Liver (tissue), 9 donors: ENCODE data around the gene STX10. TPM values are rescaled to one million over a fixed set of nuclear protein-coding genes. Genes with fewer than 3 reads are reported as not detected.

Experiments
- DNase-seq: peaks from one replicate; pipeline ENCODE4 v3.0.0-alpha.2; 2017; ENCODE audit warnings: low spot score
- H3K27ac ChIP-seq, 2 donors: one replicate each; pipeline ENCODE4 v1.7.0; 2013; ENCODE audit warnings: inconsistent platforms in 2 of 2, low read length in 2 of 2, control low read depth in 1 of 2, low read depth in 1 of 2, mild to moderate bottlenecking in 1 of 2
- H3K27me3 ChIP-seq, 4 donors: one replicate each; pipeline versions ENCODE4 v1.6.1 to v1.7.0; 2013; ENCODE audit warnings: low read length in 3 of 4, inconsistent platforms in 1 of 4, mild to moderate bottlenecking in 1 of 4, moderate library complexity in 1 of 4; ENCODE audit not compliant: control insufficient read depth in 4 of 4, insufficient read depth in 4 of 4
- H3K36me3 ChIP-seq, 4 donors: one replicate each; pipeline versions ENCODE4 v1.6.1 to v1.7.0; 2013; ENCODE audit warnings: low read length in 3 of 4, mild to moderate bottlenecking in 3 of 4, low read depth in 1 of 4, moderate library complexity in 1 of 4; ENCODE audit not compliant: control insufficient read depth in 4 of 4, insufficient read depth in 3 of 4
- H3K4me1 ChIP-seq, 4 donors: one replicate each; pipeline versions ENCODE4 v1.6.1 to v1.7.0; 2013; ENCODE audit warnings: low read length in 3 of 4, mild to moderate bottlenecking in 3 of 4, moderate library complexity in 1 of 4; ENCODE audit not compliant: control insufficient read depth in 4 of 4, insufficient read depth in 4 of 4
- H3K4me3 ChIP-seq, 3 donors: one replicate each; pipeline versions ENCODE4 v1.6.1 to v1.7.0; 2013; ENCODE audit warnings: low read length in 3 of 3, control low read depth in 1 of 3, low read depth in 1 of 3, mild to moderate bottlenecking in 1 of 3
- H3K9ac ChIP-seq, 2 donors: one replicate each; pipeline ENCODE4 v1.7.0; 2013; ENCODE audit warnings: low read length in 2 of 2, mild to moderate bottlenecking in 2 of 2, moderate library complexity in 2 of 2, control low read depth in 1 of 2, low read depth in 1 of 2
- H3K9me3 ChIP-seq, 4 donors: one replicate each; pipeline versions ENCODE4 v1.6.1 to v1.7.0; 2013; ENCODE audit warnings: low read length in 3 of 4; ENCODE audit not compliant: control insufficient read depth in 4 of 4
- FOXA1 ChIP-seq: IDR thresholded peaks from 2 replicates; pipeline ENCODE4 v1.6.1; 2016; ENCODE audit warnings: antibody characterized with exemption
- FOXA2 ChIP-seq: IDR thresholded peaks from 2 replicates; pipeline ENCODE4 v1.6.1; 2016; ENCODE audit warnings: antibody characterized with exemption
- GABPA ChIP-seq, 2 donors: IDR thresholded peaks in 1 of 2; conservative IDR thresholded peaks in 1 of 2; 2 replicates each; pipeline ENCODE4 v1.6.1; 2016; ENCODE audit warnings: antibody characterized with exemption in 2 of 2, mild to moderate bottlenecking in 1 of 2, moderate library complexity in 1 of 2
- HNF4A ChIP-seq, 2 donors: conservative IDR thresholded peaks; 2 replicates each; pipeline ENCODE4 v1.6.1; 2016; ENCODE audit warnings: antibody characterized with exemption in 2 of 2, mild to moderate bottlenecking in 2 of 2
- HNF4G ChIP-seq: IDR thresholded peaks from 2 replicates; pipeline ENCODE4 v1.6.1; 2016; ENCODE audit warnings: antibody characterized with exemption
- JUND ChIP-seq, 2 donors: IDR thresholded peaks; 2 replicates each; pipeline ENCODE4 v1.6.1; 2016; ENCODE audit warnings: antibody characterized with exemption in 2 of 2
- NR2F2 ChIP-seq: IDR thresholded peaks from 2 replicates; pipeline ENCODE4 v1.6.1; 2016; ENCODE audit warnings: antibody characterized with exemption
- RAD21 ChIP-seq, 2 donors: IDR thresholded peaks; 2 replicates each; pipeline ENCODE4 v1.6.1; 2016; ENCODE audit warnings: antibody characterized with exemption in 2 of 2, mild to moderate bottlenecking in 2 of 2
- RXRA ChIP-seq, 2 donors: IDR thresholded peaks; 2 replicates each; pipeline ENCODE4 v1.6.1; 2017 to 2018; ENCODE audit warnings: antibody characterized with exemption in 2 of 2, mild to moderate bottlenecking in 1 of 2
- TAF1 ChIP-seq: conservative IDR thresholded peaks from 2 replicates; pipeline ENCODE4 v1.6.1; 2016; ENCODE audit warnings: antibody characterized with exemption, mild to moderate bottlenecking
- YY1 ChIP-seq: IDR thresholded peaks from 2 replicates; pipeline ENCODE4 v1.6.1; 2016; ENCODE audit warnings: antibody characterized with exemption, mild to moderate bottlenecking
- WGBS: extraction: QIAGEN DNeasy Blood & Tissue Kit; methylation state at CpG from one replicate; pipeline ENCODE4 v1.1.7; 2013; 5-methylcytosine and 5-hydroxymethylcytosine counted together
- polyA plus RNA-seq, 2 donors: library from polyadenylated mRNA; stranded (reverse) in 1 of 2; unstranded in 1 of 2; fragments of 200-250 nt in 1 of 2; fragments of >200 nt in 1 of 2; fragmentation: Nextera tagmentation in 1 of 2; extraction: Ambion mirVana in 1 of 2; gene quantifications; one replicate each; pipeline versions ENCODE4 v1.2.1 to v1.2.3, GENCODE V29; 2013 to 2015
- total RNA-seq, 2 donors: library from RNA; depleted of rRNA; stranded (reverse); fragments of >200 nt; gene quantifications; one replicate each; pipeline ENCODE4 v1.2.3, GENCODE V29; 2014
- TF ChIP-seq, protein P1 (sequence below): fragments of 150-350 bp; IDR thresholded peaks from 2 replicates; pipeline ENCODE4 v1.5.1; 2017; ENCODE audit warnings: improper control_type of control experiment, low read depth, low read length; ENCODE audit not compliant: missing input control
- TF ChIP-seq, protein P2 (sequence below): IDR thresholded peaks from 2 replicates; pipeline ENCODE4 v1.6.1; 2016; ENCODE audit warnings: antibody characterized with exemption
- TF ChIP-seq, protein P3 (sequence below): IDR thresholded peaks from 2 replicates; pipeline ENCODE4 v1.6.1; 2016; ENCODE audit warnings: antibody characterized with exemption
- TF ChIP-seq, protein P4 (sequence below): IDR thresholded peaks from 2 replicates; pipeline ENCODE4 v1.6.1; 2016; ENCODE audit warnings: antibody characterized with exemption, mild to moderate bottlenecking
- donor health status: healthy.
- donor health status: healthy.
- donor health status: healthy.
- donor health status: healthy.
- donor health status: healthy.

The STX10 gene
- total and polyA plus RNA-seq, 4 donors, result 15.7 to 32.7 (median 21.2) TPM

DNA sequence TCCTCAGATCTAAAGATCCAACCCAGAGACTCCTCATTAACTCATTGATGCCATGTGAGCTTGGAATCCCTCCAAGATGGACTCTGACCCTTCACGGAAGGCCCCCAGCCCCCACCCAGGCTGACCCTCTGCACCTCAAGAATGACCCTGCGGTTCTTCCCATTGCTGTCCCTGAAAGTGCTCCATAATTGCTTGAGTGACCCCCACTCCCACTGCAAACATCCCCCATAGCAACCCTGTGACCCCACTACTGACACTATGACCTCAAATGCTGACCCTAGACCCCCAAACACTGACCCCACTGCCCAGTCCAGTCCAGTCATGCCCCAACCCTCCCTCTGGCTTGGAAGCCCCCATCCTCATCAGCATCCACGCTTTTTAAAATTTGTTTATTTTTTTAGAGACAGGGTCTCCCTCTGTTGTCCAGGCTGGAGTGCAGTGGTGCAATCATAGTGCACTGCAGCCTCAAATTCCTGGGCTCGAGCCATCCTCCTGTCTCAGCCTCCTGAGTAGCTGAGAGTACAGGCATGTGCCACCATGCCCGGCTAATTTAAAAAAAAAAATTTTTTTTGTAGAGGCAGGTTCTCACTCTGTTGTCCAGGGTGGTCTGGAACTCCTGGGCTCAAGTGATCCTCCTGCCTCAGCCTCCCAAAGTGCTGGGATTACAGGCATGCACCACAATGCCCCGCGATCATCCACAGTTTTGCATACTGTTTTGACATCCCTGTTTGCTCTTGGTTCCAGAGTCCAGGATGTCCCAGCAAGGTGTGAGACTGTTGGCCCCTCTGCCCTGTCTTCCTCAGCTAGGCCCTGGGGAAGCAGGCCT, 48.4 kb downstream of the STX10 start:
- TF ChIP-seq FOXA2, result no peak
- no peak for TF ChIP-seq YY1
- TF ChIP-seq, protein P1, sequence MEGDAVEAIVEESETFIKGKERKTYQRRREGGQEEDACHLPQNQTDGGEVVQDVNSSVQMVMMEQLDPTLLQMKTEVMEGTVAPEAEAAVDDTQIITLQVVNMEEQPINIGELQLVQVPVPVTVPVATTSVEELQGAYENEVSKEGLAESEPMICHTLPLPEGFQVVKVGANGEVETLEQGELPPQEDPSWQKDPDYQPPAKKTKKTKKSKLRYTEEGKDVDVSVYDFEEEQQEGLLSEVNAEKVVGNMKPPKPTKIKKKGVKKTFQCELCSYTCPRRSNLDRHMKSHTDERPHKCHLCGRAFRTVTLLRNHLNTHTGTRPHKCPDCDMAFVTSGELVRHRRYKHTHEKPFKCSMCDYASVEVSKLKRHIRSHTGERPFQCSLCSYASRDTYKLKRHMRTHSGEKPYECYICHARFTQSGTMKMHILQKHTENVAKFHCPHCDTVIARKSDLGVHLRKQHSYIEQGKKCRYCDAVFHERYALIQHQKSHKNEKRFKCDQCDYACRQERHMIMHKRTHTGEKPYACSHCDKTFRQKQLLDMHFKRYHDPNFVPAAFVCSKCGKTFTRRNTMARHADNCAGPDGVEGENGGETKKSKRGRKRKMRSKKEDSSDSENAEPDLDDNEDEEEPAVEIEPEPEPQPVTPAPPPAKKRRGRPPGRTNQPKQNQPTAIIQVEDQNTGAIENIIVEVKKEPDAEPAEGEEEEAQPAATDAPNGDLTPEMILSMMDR, result no peak
- no peak for TF ChIP-seq RXRA (IDR thresholded peaks at IDR 0.05)
- TF ChIP-seq FOXA1, result no peak
- TF ChIP-seq HNF4A (conservative IDR thresholded peaks at IDR 0.05), result peak; percentile 41 to 62
- WGBS, result 51% methylated on average over 7 of the region's 7 CpGs
- H3K9ac ChIP-seq, result peak overlapping the region; percentile 22
- no peak for DNase-seq
- peak overlapping the region in 2 of 3 donors; percentile 20 to 36 for H3K4me3 ChIP-seq
- H3K36me3 ChIP-seq, result no peaks in the 10 kb centered on the region
- peak overlapping the region; percentile 70 to 85 for H3K27ac ChIP-seq
- peaks cover 5 to 26% (median 15%) of the 10 kb centered on the region in 4 donors for H3K4me1 ChIP-seq
- no peaks in the 10 kb centered on the region for H3K27me3 ChIP-seq
- no peaks in the 10 kb centered on the region for H3K9me3 ChIP-seq

DNA sequence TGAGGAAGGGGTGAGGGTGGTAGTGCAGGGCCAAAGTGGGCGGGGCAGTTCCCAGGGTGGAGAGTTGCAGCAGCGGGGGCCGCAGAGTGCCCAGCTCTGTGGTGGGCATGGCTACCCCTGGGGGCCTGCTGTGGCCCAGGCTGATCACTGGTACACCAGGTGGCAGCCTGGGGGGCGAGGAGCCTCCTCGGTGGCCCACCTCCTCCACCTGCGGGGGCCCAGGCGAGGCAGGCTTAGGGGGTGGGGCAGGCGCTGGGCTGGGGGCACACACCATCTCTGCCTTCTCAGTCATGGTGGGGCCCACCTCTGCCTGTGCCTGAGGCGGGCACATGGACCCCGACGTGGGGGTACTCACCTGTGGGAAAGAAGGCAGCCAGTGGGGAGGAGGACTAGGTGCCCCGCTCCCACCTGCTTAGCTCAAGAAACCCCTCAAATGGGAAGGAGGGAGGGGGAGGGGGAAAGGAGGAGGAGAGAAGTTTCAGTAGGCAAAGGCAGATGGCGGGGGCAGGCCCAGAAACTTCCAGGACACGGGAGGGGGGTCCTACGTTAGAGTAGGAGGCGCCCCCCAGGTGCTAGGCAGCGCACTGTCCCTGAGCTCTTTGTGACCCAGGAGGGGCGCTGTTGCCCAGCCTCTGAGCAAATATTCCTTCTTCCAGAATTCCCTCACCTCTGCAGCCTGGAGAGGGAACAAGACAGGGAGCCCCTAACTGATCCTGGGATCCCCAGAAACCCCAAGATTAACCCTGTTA, 49.2 kb downstream of the STX10 start:
- Histone ChIP-seq H3K9ac (no peak overlapping the region), H3K27me3 (no peaks in the 10 kb centered on the region), H3K4me3 (peak overlapping the region in 1 of 3 donors; percentile 20), H3K36me3 (peaks cover 0 to 1% (median 0%) of the 10 kb centered on the region in 4 donors), H3K4me1 (peaks cover 10 to 29% (median 22%) of the 10 kb centered on the region in 4 donors), H3K27ac (peak overlapping the region; percentile 20 to 56), H3K9me3 (no peaks in the 10 kb centered on the region)
- 60% methylated on average over 18 of the region's 18 CpGs for WGBS
- TF ChIP-seq FOXA1, result no peak
- TF ChIP-seq RAD21 (IDR thresholded peaks at IDR 0.05), result peak; percentile 25 to 37
- no peak for DNase-seq

DNA sequence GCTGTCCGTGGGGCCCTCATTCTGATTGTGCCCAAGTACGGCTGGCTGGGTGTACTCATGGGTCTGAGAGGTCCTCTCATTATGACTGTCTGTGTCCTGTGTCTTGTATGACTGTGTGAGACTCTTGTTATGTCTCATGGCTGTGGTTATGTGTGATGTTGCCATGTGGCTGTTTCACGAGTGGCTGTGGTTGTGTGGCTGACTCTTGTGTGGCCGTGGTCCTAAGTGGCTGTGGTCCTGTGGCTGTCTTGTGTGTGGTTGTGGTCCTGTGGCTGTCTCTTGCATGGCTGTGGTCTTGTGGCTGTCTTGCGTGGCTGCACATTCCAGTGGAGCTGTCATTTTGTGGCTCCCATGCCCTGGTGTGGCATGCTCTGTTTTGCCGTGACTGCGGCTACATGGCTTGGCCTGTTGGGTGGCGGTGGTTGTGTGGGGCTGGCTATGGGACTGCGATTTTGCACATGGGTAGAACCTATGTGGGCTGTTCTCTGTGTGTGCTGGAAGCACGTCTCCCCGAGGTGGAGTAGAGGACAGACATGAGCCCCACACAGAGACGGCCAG, 50.1 kb downstream of the STX10 start:
- no peaks in the 10 kb centered on the region for H3K9me3 ChIP-seq
- no peak for DNase-seq
- peaks cover 12 to 32% (median 23%) of the 10 kb centered on the region in 4 donors for H3K4me1 ChIP-seq
- H3K4me3 ChIP-seq, result no peak overlapping the region
- H3K27me3 ChIP-seq, result no peaks in the 10 kb centered on the region
- H3K36me3 ChIP-seq, result peaks cover 0 to 5% (median 0%) of the 10 kb centered on the region in 4 donors
- peak overlapping the region in 1 of 2 donors; percentile 47 for H3K9ac ChIP-seq
- peak overlapping the region; percentile 87 to 91 for H3K27ac ChIP-seq
- 78% methylated on average over 12 of the region's 12 CpGs for WGBS
- TF ChIP-seq, protein P2, sequence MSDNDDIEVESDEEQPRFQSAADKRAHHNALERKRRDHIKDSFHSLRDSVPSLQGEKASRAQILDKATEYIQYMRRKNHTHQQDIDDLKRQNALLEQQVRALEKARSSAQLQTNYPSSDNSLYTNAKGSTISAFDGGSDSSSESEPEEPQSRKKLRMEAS, result no peak
- TF ChIP-seq HNF4G, result no peak
- no peak for TF ChIP-seq YY1
- no peak for TF ChIP-seq NR2F2
- TF ChIP-seq, protein P3, sequence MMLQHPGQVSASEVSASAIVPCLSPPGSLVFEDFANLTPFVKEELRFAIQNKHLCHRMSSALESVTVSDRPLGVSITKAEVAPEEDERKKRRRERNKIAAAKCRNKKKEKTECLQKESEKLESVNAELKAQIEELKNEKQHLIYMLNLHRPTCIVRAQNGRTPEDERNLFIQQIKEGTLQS, result no peak
- TF ChIP-seq, protein P1, result no peak
- TF ChIP-seq JUND (IDR thresholded peaks at IDR 0.05), result no peak
- TF ChIP-seq TAF1, result no peak
- TF ChIP-seq, protein P4, sequence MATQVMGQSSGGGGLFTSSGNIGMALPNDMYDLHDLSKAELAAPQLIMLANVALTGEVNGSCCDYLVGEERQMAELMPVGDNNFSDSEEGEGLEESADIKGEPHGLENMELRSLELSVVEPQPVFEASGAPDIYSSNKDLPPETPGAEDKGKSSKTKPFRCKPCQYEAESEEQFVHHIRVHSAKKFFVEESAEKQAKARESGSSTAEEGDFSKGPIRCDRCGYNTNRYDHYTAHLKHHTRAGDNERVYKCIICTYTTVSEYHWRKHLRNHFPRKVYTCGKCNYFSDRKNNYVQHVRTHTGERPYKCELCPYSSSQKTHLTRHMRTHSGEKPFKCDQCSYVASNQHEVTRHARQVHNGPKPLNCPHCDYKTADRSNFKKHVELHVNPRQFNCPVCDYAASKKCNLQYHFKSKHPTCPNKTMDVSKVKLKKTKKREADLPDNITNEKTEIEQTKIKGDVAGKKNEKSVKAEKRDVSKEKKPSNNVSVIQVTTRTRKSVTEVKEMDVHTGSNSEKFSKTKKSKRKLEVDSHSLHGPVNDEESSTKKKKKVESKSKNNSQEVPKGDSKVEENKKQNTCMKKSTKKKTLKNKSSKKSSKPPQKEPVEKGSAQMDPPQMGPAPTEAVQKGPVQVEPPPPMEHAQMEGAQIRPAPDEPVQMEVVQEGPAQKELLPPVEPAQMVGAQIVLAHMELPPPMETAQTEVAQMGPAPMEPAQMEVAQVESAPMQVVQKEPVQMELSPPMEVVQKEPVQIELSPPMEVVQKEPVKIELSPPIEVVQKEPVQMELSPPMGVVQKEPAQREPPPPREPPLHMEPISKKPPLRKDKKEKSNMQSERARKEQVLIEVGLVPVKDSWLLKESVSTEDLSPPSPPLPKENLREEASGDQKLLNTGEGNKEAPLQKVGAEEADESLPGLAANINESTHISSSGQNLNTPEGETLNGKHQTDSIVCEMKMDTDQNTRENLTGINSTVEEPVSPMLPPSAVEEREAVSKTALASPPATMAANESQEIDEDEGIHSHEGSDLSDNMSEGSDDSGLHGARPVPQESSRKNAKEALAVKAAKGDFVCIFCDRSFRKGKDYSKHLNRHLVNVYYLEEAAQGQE, result no peak
- no peak for TF ChIP-seq GABPA (IDR thresholded peaks at IDR 0.05 in 1 of 2, conservative IDR thresholded peaks at IDR 0.05 in 1 of 2)
- no peak for TF ChIP-seq FOXA2
